ENCODE results near the gene SLC4A5.

GRCh38 chr2:74177696-74178095 lies 165.5 kb downstream of the SLC4A5 start:
- no peak for TF ChIP-seq POLR2A (IDR thresholded peaks at IDR 0.05)
- TF ChIP-seq CTCF (IDR thresholded peaks at IDR 0.05): no peak

All from thyroid gland (tissue), 4 donors.